ENCODE data around the gene SPRTN. TPM values are rescaled to one million over a fixed set of nuclear protein-coding genes. Genes with fewer than 3 reads are reported as not detected.

SPRTN gene
- total RNA-seq, 1 donor from 2014 or later, result 14.2 TPM

DNA sequence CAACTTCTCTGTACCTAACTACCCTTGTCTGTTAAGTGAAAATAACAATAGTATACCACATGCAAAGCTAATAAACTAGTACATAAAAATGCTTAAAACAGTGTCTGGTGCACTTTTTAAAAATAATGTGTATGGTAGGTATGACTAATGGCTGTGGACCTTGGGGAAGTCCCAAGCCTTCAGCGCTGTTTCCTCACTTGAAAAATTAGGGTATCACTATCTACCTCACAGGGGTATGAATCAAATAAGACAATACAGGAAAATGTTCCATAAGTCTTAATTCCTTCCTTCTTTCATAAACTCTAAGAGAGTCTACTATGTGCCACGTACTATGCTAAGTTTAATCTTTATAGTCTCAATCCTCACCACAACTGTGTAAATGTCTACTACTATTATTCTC, 52.0 kb downstream of the SPRTN start:
- Histone ChIP-seq H3K4me3 (ENCODE audit: low read depth, low read length) (no peak overlapping the region), H3K36me3 (ENCODE audit: control insufficient read depth, insufficient read depth, low read length) (no peaks in the 10 kb centered on the region), H3K27me3 (ENCODE audit: control insufficient read depth, insufficient read depth, low read length) (no peaks in the 10 kb centered on the region)
- no peak for FAIRE-seq
- no peak for TF ChIP-seq CTCF (IDR thresholded peaks at IDR 0.05; ENCODE audit: insufficient read depth, low read length, severe bottlenecking)
- DNase-seq (ENCODE audit: low read depth), result peak; percentile 57

DNA sequence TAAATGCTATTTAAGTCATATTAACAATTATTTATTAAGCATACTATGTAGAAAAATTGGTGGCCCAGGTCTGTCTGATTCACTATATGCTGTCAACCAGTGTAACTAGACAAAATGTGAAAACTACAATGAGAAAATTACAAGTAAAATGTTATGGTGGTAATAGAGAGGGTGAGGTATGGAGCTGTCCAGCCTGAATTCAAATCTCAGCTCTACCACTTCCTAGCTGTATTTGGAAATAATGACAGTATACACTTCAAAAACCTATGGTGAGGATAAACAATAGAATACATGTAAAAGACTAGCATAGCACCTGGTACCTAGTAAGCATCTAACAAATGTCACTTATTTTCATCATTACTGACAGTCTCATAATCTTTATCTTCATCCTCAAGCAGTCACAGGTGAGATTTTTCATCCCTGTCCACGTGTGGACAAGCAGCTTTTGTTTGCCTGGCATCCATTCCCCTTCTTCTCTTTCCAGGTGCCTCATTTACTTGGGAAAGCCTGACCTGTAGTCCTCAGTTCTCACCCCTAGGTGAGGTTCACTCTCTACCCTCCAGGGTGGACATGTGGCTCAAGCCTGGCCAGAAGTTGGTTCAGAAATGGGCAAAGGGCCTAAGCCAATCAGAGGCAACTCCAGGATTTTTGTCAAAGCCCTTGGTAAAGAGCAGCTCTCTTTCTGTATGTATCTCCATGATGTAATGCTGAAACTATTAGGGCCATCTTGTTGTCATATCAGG, 54.5 kb downstream of the SPRTN start:
- FAIRE-seq (no peak), DNase-seq (ENCODE audit: low read depth) (no peak)
- Histone ChIP-seq H3K4me3 (ENCODE audit: low read depth, low read length) (no peak overlapping the region), H3K27me3 (ENCODE audit: control insufficient read depth, insufficient read depth, low read length) (no peaks in the 10 kb centered on the region), H3K36me3 (ENCODE audit: control insufficient read depth, insufficient read depth, low read length) (no peaks in the 10 kb centered on the region)
- no peak for TF ChIP-seq CTCF (IDR thresholded peaks at IDR 0.05; ENCODE audit: insufficient read depth, low read length, severe bottlenecking)

GRCh38 chr1:231393668-231394067, 55.6 kb downstream of the SPRTN start:
- Histone ChIP-seq H3K36me3 (ENCODE audit: control insufficient read depth, insufficient read depth, low read length) (no peaks in the 10 kb centered on the region), H3K27me3 (ENCODE audit: control insufficient read depth, insufficient read depth, low read length) (no peaks in the 10 kb centered on the region), H3K4me3 (ENCODE audit: low read depth, low read length) (no peak overlapping the region)
- FAIRE-seq (no peak), DNase-seq (ENCODE audit: low read depth) (no peak)
- TF ChIP-seq CTCF (IDR thresholded peaks at IDR 0.05; ENCODE audit: insufficient read depth, low read length, severe bottlenecking), result no peak

GRCh38 chr1:231395076-231395997, 57.2 kb downstream of the SPRTN start:
- H3K4me3 ChIP-seq (ENCODE audit: low read depth, low read length), result no peak overlapping the region
- FAIRE-seq (no peak), DNase-seq (ENCODE audit: low read depth) (peak; percentile 89)
- TF ChIP-seq CTCF (IDR thresholded peaks at IDR 0.05; ENCODE audit: insufficient read depth, low read length, severe bottlenecking), result no peak
- no peaks in the 10 kb centered on the region for H3K27me3 ChIP-seq (ENCODE audit: control insufficient read depth, insufficient read depth, low read length)
- H3K36me3 ChIP-seq (ENCODE audit: control insufficient read depth, insufficient read depth, low read length), result no peaks in the 10 kb centered on the region

- Histone ChIP-seq H3K27me3 (ENCODE audit: control insufficient read depth, insufficient read depth, low read length) (no peaks in the 10 kb centered on the region), H3K4me3 (ENCODE audit: low read depth, low read length) (no peak overlapping the region), H3K36me3 (ENCODE audit: control insufficient read depth, insufficient read depth, low read length) (no peaks in the 10 kb centered on the region)
- DNase-seq (ENCODE audit: low read depth) (no peak), FAIRE-seq (no peak)
- no peak for TF ChIP-seq CTCF (IDR thresholded peaks at IDR 0.05; ENCODE audit: insufficient read depth, low read length, severe bottlenecking)
Measured at GRCh38 chr1:231395998-231396390, 57.9 kb downstream of the SPRTN start.

Data from bronchial epithelial cell (primary cell).